IMR-90 (cell line): ENCODE data around the gene HMGN4. TPM values are rescaled to one million over a fixed set of nuclear protein-coding genes. Genes with fewer than 3 reads are reported as not detected.

ENCODE experiments used
- ATAC-seq: fragments of 200-7000 bp; cut with Tn5 transposase; 2 replicates; pipeline ENCODE4 v1.9.1; 2020; ENCODE audit warnings: low read depth, mild to moderate bottlenecking, moderate library complexity
- BruUV-seq: library from RNA; stranded (reverse); fragments of 400-500 nt; replicated peaks from 2 replicates; lab custom pipeline; 2021; lab: Mats Ljungman, UMichigan
- CTCF ChIA-PET: fragments of 300-600 bp; formaldehyde crosslinking; extraction: SDS; loops from one replicate; lab custom pipeline; 2021; ENCODE audit warnings: antibody characterized with exemption; lab: Yijun Ruan, JAX
- POLR2A ChIA-PET: fragments of 300-600 bp; sonication (Branson Sonifier 250); formaldehyde crosslinking; loops from one replicate; lab custom pipeline; 2022; ENCODE audit warnings: antibody characterized with exemption; ENCODE audit not compliant: unreplicated experiment; lab: Charles Lee
- DNase-seq: peaks from one replicate; pipeline ENCODE4 v3.0.0; 2013
- H2AFZ ChIP-seq: replicated peaks from 2 replicates; pipeline ENCODE3; 2013; ENCODE audit warnings: low read length, mild to moderate bottlenecking; ENCODE audit not compliant: poor library complexity
- H2AK5ac ChIP-seq: 2 replicates; pipeline ENCODE4 v1.6.1; 2013; ENCODE audit warnings: low read depth, low read length, inconsistent platforms
- H2AK9ac ChIP-seq: replicated peaks from 2 replicates; pipeline ENCODE3; 2013; ENCODE audit warnings: mild to moderate bottlenecking, low read depth, low read length, moderate library complexity; ENCODE audit not compliant: poor library complexity
- H2BK120ac ChIP-seq: 2 replicates; pipeline ENCODE4 v1.6.1; 2013; ENCODE audit warnings: low read depth, low read length, inconsistent platforms
- H2BK15ac ChIP-seq: 3 replicates; pipeline ENCODE4 v1.6.1; 2013; ENCODE audit warnings: low read depth, low read length, inconsistent platforms
- H2BK20ac ChIP-seq: 2 replicates; pipeline ENCODE4 v1.6.1; 2013; ENCODE audit warnings: low read depth, mild to moderate bottlenecking, inconsistent platforms, low read length, moderate library complexity
- H2BK5ac ChIP-seq: 2 replicates; pipeline ENCODE4 v1.6.1; 2013; ENCODE audit warnings: mild to moderate bottlenecking, low read depth, low read length, inconsistent platforms; ENCODE audit not compliant: poor library complexity, severe bottlenecking
- H3K14ac ChIP-seq: replicated peaks from 2 replicates; pipeline ENCODE4 v1.6.1; 2013; ENCODE audit warnings: low read depth, low read length, inconsistent platforms
- H3K18ac ChIP-seq: 2 replicates; pipeline ENCODE4 v1.6.1; 2013; ENCODE audit warnings: low read depth, low read length, control low read depth
- H3K23ac ChIP-seq: 2 replicates; pipeline ENCODE4 v1.6.1; 2013; ENCODE audit warnings: low read depth, low read length, inconsistent platforms
- H3K27ac ChIP-seq: 2 replicates; pipeline ENCODE4 v1.5.1; 2013; ENCODE audit warnings: mild to moderate bottlenecking, control low read depth, low read length; ENCODE audit not compliant: insufficient read depth
- H3K27me3 ChIP-seq: 2 replicates; pipeline ENCODE4 v1.6.1; 2013; ENCODE audit warnings: low read length; ENCODE audit not compliant: control insufficient read depth, insufficient read depth
- H3K36me3 ChIP-seq: 2 replicates; pipeline ENCODE4 v1.6.1; 2013; ENCODE audit warnings: low read length, mixed read lengths; ENCODE audit not compliant: control insufficient read depth, insufficient read depth
- H3K4ac ChIP-seq: 2 replicates; pipeline ENCODE4 v1.6.1; 2013; ENCODE audit warnings: low read depth, low read length, inconsistent platforms
- H3K4me1 ChIP-seq: 2 replicates; pipeline ENCODE4 v1.6.1; 2013; ENCODE audit warnings: low read length, mixed read lengths; ENCODE audit not compliant: control insufficient read depth, insufficient read depth
- H3K4me2 ChIP-seq: 2 replicates; pipeline ENCODE4 v1.6.1; 2013; ENCODE audit warnings: low read depth, mild to moderate bottlenecking, control low read depth, low read length, moderate library complexity
- H3K4me3 ChIP-seq: 2 replicates; pipeline ENCODE4 v1.5.1; 2013; ENCODE audit warnings: low read depth, mild to moderate bottlenecking, control low read depth, low read length, moderate library complexity; ENCODE audit not compliant: insufficient read depth
- H3K56ac ChIP-seq: 2 replicates; pipeline ENCODE4 v1.6.1; 2013; ENCODE audit warnings: low read length, inconsistent platforms; ENCODE audit not compliant: insufficient read depth; ENCODE audit errors: extremely low read depth
- H3K79me1 ChIP-seq, 2 experiments: 2 replicates each; pipeline ENCODE4 v1.6.1; 2013; ENCODE audit warnings: low read length in 2 of 2, inconsistent platforms in 1 of 2, low read depth in 1 of 2
- H3K9ac ChIP-seq: 2 replicates; pipeline ENCODE4 v1.6.1; 2013; ENCODE audit warnings: low read depth, low read length, control low read depth
- H3K9me1 ChIP-seq: 2 replicates; pipeline ENCODE4 v1.6.1; 2013; ENCODE audit warnings: low read length, inconsistent platforms; ENCODE audit not compliant: insufficient read depth
- H3K9me3 ChIP-seq: 2 replicates; pipeline ENCODE4 v1.6.1; 2013; ENCODE audit warnings: low read length; ENCODE audit not compliant: control insufficient read depth, insufficient read depth
- H4K20me1 ChIP-seq: 2 replicates; pipeline ENCODE4 v1.6.1; 2013; ENCODE audit warnings: low read length, inconsistent platforms; ENCODE audit not compliant: insufficient read depth
- H4K5ac ChIP-seq: 2 replicates; pipeline ENCODE4 v1.6.1; 2013; ENCODE audit warnings: mild to moderate bottlenecking, low read depth, low read length, control low read depth
- H4K8ac ChIP-seq, 2 experiments: 2 replicates each; pipeline ENCODE4 v1.6.1; 2013; ENCODE audit warnings: low read depth in 2 of 2, low read length in 2 of 2, control low read depth in 1 of 2, inconsistent platforms in 1 of 2
- H4K91ac ChIP-seq: 2 replicates; pipeline ENCODE4 v1.6.1; 2013; ENCODE audit warnings: low read depth, low read length, inconsistent platforms; ENCODE audit not compliant: insufficient read depth
- BHLHE40 ChIP-seq: fragments of 150-350 bp; IDR thresholded peaks from 2 replicates; pipeline ENCODE4 v1.6.1; 2016; ENCODE audit warnings: mild to moderate bottlenecking, low read depth, low read length
- MAFK ChIP-seq: IDR thresholded peaks from 2 replicates; pipeline ENCODE4 v1.6.1; 2012; ENCODE audit warnings: low read depth, low read length, improper control_type of control experiment
- MXI1 ChIP-seq: IDR thresholded peaks from 2 replicates; pipeline ENCODE4 v1.6.1; 2012; ENCODE audit warnings: low read depth, mild to moderate bottlenecking, low read length, moderate library complexity, borderline replicate concordance
- RFX5 ChIP-seq: IDR thresholded peaks from 2 replicates; pipeline ENCODE4 v1.8.0; 2012; ENCODE audit warnings: low read depth, mild to moderate bottlenecking, low read length, moderate library complexity
- WGBS, 2 experiments: methylation state at CpG; one replicate each; pipeline versions ENCODE4 v1.1.5 to v1.1.7; 2013; ENCODE audit warnings: missing lambda C conversion rate in 2 of 2; ENCODE audit not compliant: insufficient read length in 1 of 2; ENCODE audit errors: extremely low coverage in 2 of 2; 5-methylcytosine and 5-hydroxymethylcytosine counted together
- dilution Hi-C: fragments of 300-500 bp; cut with HindIII; formaldehyde crosslinking; loops from one replicate; pipeline ENCODE4 v1.14.3; 2018; ENCODE audit warnings: low sequenced_read_pairs; ENCODE audit not compliant: unreplicated experiment
- in situ Hi-C: fragments of 300-500 bp; cut with MboI; formaldehyde crosslinking; loops from 3 replicates; pipeline ENCODE4 v1.14.3; 2019; ENCODE audit warnings: low sequenced_read_pairs, inconsistent platforms, mixed read lengths
- intact Hi-C: fragments of 100-400 bp; cut with micrococcal nuclease; formaldehyde crosslinking; loops from 2 replicates; pipeline ENCODE4 v1.10.0; 2022
- polyA plus RNA-seq, 3 experiments: library from polyadenylated mRNA; depleted of rRNA; stranded (reverse); fragments of >200 nt; gene quantifications; 2 replicates each; pipeline ENCODE4 v1.2.3, GENCODE V29; 2012; ENCODE audit warnings: low replicate concordance in 1 of 3
- total RNA-seq: library from RNA; depleted of rRNA; stranded (reverse); fragments of >200 nt; gene quantifications from 2 replicates; pipeline ENCODE4 v1.2.3, GENCODE V29; 2012
- TF ChIP-seq, protein P1 (sequence below): fragments of 150-350 bp; IDR thresholded peaks from 2 replicates; pipeline ENCODE4 v1.6.1; 2017; ENCODE audit warnings: mild to moderate bottlenecking, antibody characterized with exemption, low read length, low read depth

HMGN4 gene
- total and polyA plus RNA-seq, 2 of the 4 experiments (the other 2 are of a cell fraction): 46.4 to 50.2 TPM

GRCh38 chr6:26519359-26519758 is 18.8 kb upstream of the HMGN4 start (continued):
- TF ChIP-seq, protein P1, sequence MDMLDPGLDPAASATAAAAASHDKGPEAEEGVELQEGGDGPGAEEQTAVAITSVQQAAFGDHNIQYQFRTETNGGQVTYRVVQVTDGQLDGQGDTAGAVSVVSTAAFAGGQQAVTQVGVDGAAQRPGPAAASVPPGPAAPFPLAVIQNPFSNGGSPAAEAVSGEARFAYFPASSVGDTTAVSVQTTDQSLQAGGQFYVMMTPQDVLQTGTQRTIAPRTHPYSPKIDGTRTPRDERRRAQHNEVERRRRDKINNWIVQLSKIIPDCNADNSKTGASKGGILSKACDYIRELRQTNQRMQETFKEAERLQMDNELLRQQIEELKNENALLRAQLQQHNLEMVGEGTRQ: no peak
- TF ChIP-seq RFX5: no peak
- TF ChIP-seq MXI1: no peak
- TF ChIP-seq BHLHE40: no peak

- Histone ChIP-seq H3K14ac (peak overlapping the region; percentile 98), H3K56ac (peak overlapping the region; percentile 77), H3K27ac (peak overlapping the region; percentile 41), H2BK15ac (peak overlapping the region; percentile 43), H3K79me1 (peaks cover 0 to 7% of the 10 kb centered on the region in 2 experiments; a peak in 3 of 4 replicates), H3K9ac (peak overlapping the region; percentile 14), H2BK20ac (0 out of 2 replicates have a peak overlapping the region, but pooled peaks have one; percentile 76), H3K4me1 (peaks cover 5% of the 10 kb centered on the region), H3K4me2 (peak overlapping the region; percentile 87), H2AFZ (peak overlapping the region; percentile 90), H3K9me1 (peaks cover 4% of the 10 kb centered on the region; the same call in 1 of the 2 replicates), H2BK120ac (peak overlapping the region; percentile 84), H3K4ac (peak overlapping the region; percentile 79), H4K20me1 (no peaks in the 10 kb centered on the region), H4K91ac (peak overlapping the region; percentile 72), H2BK5ac (peak overlapping the region; percentile 88), H4K8ac (peak overlapping the region; percentile 91 to 95), H2AK9ac (peak overlapping the region; percentile 47), H2AK5ac (peak overlapping the region; percentile 51; the same call in 1 of the 2 replicates), H3K36me3 (no peaks in the 10 kb centered on the region), H3K18ac (0 out of 2 replicates have a peak overlapping the region, but pooled peaks have one; percentile 44), H3K23ac (peak overlapping the region; percentile 94; the same call in 1 of the 2 replicates), H3K27me3 (no peaks in the 10 kb centered on the region), H3K9me3 (no peaks in the 10 kb centered on the region), H4K5ac (peak overlapping the region; percentile 51), H3K4me3 (peak overlapping the region; percentile 42)
- DNase-seq (no peak), ATAC-seq (peak; percentile 22)
- TF ChIP-seq, protein P1: peak; percentile 73
- peak; percentile 73; the same call in 1 of the 2 replicates for TF ChIP-seq MXI1
- no peak for TF ChIP-seq MAFK
- intact Hi-C loops (loop anchor here (5.0 kb wide), 3 partner anchors 37 to 98 kb away; no protein-coding TSS in a partner anchor), in situ Hi-C loops (no loop called here), dilution Hi-C loops (no loop called here)
- BruUV-seq: no TSS peak
- POLR2A ChIA-PET: no interaction called here
- 27% methylated on average over 3 of the region's 21 CpGs; no CpG with 5 or more reads in 1 of the 2 experiments for WGBS, 2 experiments
- CTCF ChIA-PET: interaction anchor here (1.0 kb wide), 2 partner anchors 178 to 180 kb away, joined by 3 read pairs; no protein-coding TSS in a partner anchor
Observed at GRCh38 chr6:26520237-26520849, 17.8 kb upstream of the HMGN4 start.
